DND-41 (cell line): Measurements from ENCODE around the gene CRTAP.

Experiments used
- ATAC-seq: fragments of 200-7000 bp; cut with Tn5 transposase; 3 replicates; pipeline ENCODE4 v1.9.1; 2021; ENCODE audit warnings: low read depth; ENCODE audit not compliant: insufficient read depth
- DNase-seq: peaks from one replicate; pipeline ENCODE4 v3.0.0-alpha.2; 2020
- H2AFZ ChIP-seq: 2 replicates; pipeline ENCODE4 v1.6.0; 2012; ENCODE audit warnings: low read depth, low read length
- H3K27ac ChIP-seq: 2 replicates; pipeline ENCODE4 v1.5.1; 2012; ENCODE audit warnings: low read length, inconsistent platforms
- H3K27me3 ChIP-seq: fragments of 200-600 bp; sonication (generic); 2 replicates; pipeline ENCODE4 v1.6.0; 2012; ENCODE audit warnings: low read length, mild to moderate bottlenecking, inconsistent platforms; ENCODE audit not compliant: insufficient read depth, poor library complexity
- H3K36me3 ChIP-seq: 2 replicates; pipeline ENCODE4 v1.5.1; 2012; ENCODE audit warnings: low read length, inconsistent platforms; ENCODE audit not compliant: insufficient read depth
- H3K4me1 ChIP-seq: 2 replicates; pipeline ENCODE4 v1.5.1; 2012; ENCODE audit warnings: mild to moderate bottlenecking, low read length; ENCODE audit not compliant: insufficient read depth
- H3K4me2 ChIP-seq: 2 replicates; pipeline ENCODE4 v1.6.0; 2012; ENCODE audit warnings: mild to moderate bottlenecking, moderate library complexity, low read length, inconsistent platforms; ENCODE audit not compliant: insufficient read depth
- H3K4me3 ChIP-seq, 2 experiments: fragments of 200-600 bp in 1 of 2; shearing (Covaris generic) in 1 of 2; 2 replicates each; pipeline ENCODE4 v1.5.1; 2012 to 2016; ENCODE audit warnings: inconsistent platforms in 2 of 2, low read length in 2 of 2, mild to moderate bottlenecking in 2 of 2, low read depth in 1 of 2, moderate library complexity in 1 of 2
- H3K79me2 ChIP-seq: 2 replicates; pipeline ENCODE4 v1.6.0; 2012; ENCODE audit warnings: low read length, inconsistent platforms; ENCODE audit not compliant: insufficient read depth
- H3K9ac ChIP-seq: 2 replicates; pipeline ENCODE4 v1.6.0; 2012; ENCODE audit warnings: low read depth, mild to moderate bottlenecking, inconsistent platforms, low read length, moderate library complexity
- H3K9me3 ChIP-seq: 2 replicates; pipeline ENCODE4 v1.5.1; 2012; ENCODE audit warnings: low read length, moderate library complexity, mild to moderate bottlenecking, inconsistent platforms; ENCODE audit not compliant: insufficient read depth, severe bottlenecking
- H4K20me1 ChIP-seq: 2 replicates; pipeline ENCODE4 v1.6.0; 2012; ENCODE audit warnings: low read length; ENCODE audit not compliant: insufficient read depth
- EZH2 ChIP-seq: IDR thresholded peaks from 3 replicates; pipeline ENCODE4 v1.6.1; 2012; ENCODE audit warnings: borderline replicate concordance, low read depth, mild to moderate bottlenecking, moderate library complexity, low read length, inconsistent platforms; ENCODE audit not compliant: severe bottlenecking
- TF ChIP-seq, protein P1 (sequence below): IDR thresholded peaks from 2 replicates; pipeline ENCODE4 v1.5.1; 2012; ENCODE audit warnings: borderline replicate concordance, low read length, moderate library complexity, mild to moderate bottlenecking; ENCODE audit not compliant: poor library complexity, severe bottlenecking; ENCODE audit errors: extremely low read depth

CRTAP gene

DNA sequence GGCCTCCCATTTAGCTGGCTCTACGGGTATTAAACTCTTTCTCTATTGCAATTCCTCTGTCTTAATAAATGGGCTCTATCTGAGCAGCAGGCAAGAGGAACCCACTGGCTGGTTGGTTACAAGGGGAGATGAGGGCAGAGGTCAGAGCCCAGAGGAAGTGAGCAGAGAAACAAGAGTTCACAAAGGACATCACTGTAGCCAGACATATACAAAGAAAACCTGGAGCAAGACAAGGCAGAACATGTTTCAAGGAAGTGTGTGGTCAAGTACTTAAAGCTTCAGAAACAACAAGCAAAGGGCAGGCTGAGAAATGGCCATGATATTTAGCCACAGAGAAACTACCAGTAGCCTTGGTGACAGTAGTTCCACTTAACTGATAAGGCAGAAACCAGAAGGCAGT is 80.5 kb downstream of the CRTAP start:
- ATAC-seq (no peak), DNase-seq (no peak)
- H3K4me2 ChIP-seq = no peak overlapping the region
- TF ChIP-seq EZH2 = no peak
- TF ChIP-seq, protein P1, sequence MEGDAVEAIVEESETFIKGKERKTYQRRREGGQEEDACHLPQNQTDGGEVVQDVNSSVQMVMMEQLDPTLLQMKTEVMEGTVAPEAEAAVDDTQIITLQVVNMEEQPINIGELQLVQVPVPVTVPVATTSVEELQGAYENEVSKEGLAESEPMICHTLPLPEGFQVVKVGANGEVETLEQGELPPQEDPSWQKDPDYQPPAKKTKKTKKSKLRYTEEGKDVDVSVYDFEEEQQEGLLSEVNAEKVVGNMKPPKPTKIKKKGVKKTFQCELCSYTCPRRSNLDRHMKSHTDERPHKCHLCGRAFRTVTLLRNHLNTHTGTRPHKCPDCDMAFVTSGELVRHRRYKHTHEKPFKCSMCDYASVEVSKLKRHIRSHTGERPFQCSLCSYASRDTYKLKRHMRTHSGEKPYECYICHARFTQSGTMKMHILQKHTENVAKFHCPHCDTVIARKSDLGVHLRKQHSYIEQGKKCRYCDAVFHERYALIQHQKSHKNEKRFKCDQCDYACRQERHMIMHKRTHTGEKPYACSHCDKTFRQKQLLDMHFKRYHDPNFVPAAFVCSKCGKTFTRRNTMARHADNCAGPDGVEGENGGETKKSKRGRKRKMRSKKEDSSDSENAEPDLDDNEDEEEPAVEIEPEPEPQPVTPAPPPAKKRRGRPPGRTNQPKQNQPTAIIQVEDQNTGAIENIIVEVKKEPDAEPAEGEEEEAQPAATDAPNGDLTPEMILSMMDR = no peak
- no peak overlapping the region for H3K4me3 ChIP-seq
- no peaks in the 10 kb centered on the region for H3K4me1 ChIP-seq
- H3K27me3 ChIP-seq = no peaks in the 10 kb centered on the region
- H2AFZ ChIP-seq = no peak overlapping the region
- H3K27ac ChIP-seq = no peak overlapping the region
- no peaks in the 10 kb centered on the region for H4K20me1 ChIP-seq
- no peaks in the 10 kb centered on the region for H3K36me3 ChIP-seq
- no peak overlapping the region for H3K9ac ChIP-seq
- H3K79me2 ChIP-seq = no peaks in the 10 kb centered on the region
- no peaks in the 10 kb centered on the region for H3K9me3 ChIP-seq

DNA sequence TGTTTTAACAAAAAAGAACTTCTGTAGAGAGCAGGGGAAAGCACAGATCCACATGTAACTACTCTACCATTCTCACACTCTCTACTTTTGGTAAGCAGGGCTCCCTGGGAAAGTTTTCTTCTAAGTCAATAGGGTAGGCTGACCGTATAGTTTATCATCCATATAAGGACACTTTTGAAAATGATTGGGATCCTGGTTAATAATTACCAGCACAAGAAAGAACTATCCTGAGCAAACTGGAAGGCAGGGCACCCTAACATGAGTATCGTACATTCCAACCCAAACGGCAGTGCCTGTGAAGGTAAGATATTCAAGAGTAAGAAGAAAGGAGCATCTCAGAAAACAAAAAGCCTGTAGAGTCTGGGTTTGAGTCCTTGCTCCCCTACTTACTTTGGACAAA is 82.7 kb downstream of the CRTAP start:
- ATAC-seq (no peak), DNase-seq (no peak)
- no peaks in the 10 kb centered on the region for H4K20me1 ChIP-seq
- H3K9me3 ChIP-seq = no peaks in the 10 kb centered on the region
- H3K9ac ChIP-seq = no peak overlapping the region
- H2AFZ ChIP-seq = no peak overlapping the region
- H3K36me3 ChIP-seq = no peaks in the 10 kb centered on the region
- no peak overlapping the region for H3K27ac ChIP-seq
- no peaks in the 10 kb centered on the region for H3K79me2 ChIP-seq
- no peaks in the 10 kb centered on the region for H3K27me3 ChIP-seq
- no peaks in the 10 kb centered on the region for H3K4me1 ChIP-seq
- TF ChIP-seq EZH2 = no peak
- TF ChIP-seq, protein P1 = no peak
- no peak overlapping the region for H3K4me2 ChIP-seq
- H3K4me3 ChIP-seq = no peak overlapping the region
